ENCODE data around the gene CNTNAP2.

CNTNAP2 gene

DNA sequence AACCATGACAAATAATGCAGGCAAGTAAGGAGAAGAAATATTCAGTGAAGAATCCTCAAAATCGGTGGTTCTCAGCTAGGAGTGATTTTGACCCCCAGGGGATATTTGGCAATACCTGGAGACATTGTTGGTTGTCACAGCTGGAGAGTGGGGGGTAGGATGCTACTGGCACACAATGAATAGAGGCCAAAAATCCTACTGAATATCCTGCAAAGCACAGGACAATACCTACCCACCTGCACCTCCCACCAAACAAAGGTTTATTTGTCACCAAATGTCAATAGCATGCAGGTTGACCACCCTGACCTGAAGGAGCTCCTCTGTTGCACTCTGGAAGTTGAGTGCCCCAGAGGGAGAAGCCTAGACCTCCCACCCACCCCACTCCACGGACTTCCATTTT, 1028.6 kb downstream of the CNTNAP2 start:
- TF ChIP-seq, protein P1, sequence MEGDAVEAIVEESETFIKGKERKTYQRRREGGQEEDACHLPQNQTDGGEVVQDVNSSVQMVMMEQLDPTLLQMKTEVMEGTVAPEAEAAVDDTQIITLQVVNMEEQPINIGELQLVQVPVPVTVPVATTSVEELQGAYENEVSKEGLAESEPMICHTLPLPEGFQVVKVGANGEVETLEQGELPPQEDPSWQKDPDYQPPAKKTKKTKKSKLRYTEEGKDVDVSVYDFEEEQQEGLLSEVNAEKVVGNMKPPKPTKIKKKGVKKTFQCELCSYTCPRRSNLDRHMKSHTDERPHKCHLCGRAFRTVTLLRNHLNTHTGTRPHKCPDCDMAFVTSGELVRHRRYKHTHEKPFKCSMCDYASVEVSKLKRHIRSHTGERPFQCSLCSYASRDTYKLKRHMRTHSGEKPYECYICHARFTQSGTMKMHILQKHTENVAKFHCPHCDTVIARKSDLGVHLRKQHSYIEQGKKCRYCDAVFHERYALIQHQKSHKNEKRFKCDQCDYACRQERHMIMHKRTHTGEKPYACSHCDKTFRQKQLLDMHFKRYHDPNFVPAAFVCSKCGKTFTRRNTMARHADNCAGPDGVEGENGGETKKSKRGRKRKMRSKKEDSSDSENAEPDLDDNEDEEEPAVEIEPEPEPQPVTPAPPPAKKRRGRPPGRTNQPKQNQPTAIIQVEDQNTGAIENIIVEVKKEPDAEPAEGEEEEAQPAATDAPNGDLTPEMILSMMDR (IDR thresholded peaks at IDR 0.05; ENCODE audit: low read depth, low read length) = no peak
- H3K4me3 ChIP-seq (ENCODE audit: low read depth, low read length) = no peak overlapping the region

DNA sequence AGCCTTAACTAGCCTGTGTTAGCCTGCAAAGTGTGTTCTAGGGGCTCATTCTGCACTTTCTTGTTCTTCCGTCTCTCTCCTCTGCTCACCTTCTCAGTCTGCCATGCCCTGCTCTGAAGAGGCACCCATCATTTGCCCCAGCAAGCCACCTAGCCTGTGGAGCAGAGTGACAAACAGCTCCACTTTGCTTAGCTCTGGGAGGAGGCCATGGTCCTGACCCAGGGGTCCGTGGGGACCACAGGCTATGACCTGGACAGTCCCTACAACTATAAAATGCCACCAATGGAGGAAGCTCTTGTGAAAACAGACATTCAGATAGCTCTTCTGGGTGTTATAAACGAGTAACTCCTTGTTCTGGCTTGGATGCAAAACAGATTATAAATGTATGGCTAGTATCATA, 1029.6 kb downstream of the CNTNAP2 start:
- no peak overlapping the region for H3K4me3 ChIP-seq (ENCODE audit: low read depth, low read length)
- TF ChIP-seq, protein P1 (IDR thresholded peaks at IDR 0.05; ENCODE audit: low read depth, low read length) = no peak

DNA sequence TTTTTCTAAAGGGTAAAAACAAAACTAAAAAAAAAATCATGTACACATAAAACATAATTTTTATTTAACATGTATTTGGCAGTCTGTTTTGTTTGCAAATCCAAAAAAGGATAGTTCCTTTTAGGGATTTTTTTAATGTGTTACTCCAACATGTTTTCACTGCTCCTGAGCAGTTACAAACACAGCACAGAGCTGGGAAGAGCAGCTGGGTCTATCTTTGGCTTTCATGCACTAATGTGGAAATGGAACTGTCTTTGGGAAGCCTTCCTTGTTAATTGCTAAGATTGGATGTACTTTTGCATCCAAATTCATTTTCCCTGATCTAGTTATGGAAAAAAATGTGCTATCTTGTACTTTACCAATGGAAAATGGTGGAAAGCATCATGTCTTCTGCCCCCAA, 1035.1 kb downstream of the CNTNAP2 start:
- TF ChIP-seq, protein P1 (IDR thresholded peaks at IDR 0.05; ENCODE audit: low read depth, low read length) = no peak
- H3K4me3 ChIP-seq (ENCODE audit: low read depth, low read length) = no peak overlapping the region

DNA sequence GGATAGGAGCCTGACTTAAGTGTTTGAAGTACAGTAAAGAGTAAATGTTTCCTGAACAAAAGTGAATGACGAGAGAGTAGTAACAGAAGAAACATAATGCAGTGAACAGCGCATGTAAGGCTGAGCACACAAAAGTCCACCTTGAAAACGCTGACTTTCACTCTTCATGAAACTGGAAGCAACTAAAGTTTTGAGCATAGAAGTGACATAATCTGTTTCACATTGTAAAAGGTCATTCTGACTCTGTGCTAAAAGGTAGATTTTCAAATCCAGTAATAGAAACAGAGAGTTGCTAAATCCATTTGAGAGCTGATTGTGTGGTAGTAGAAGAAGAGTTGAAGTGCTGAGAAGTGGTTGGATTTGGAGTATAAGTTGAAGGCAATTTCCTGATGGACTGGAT, 1037.0 kb downstream of the CNTNAP2 start:
- TF ChIP-seq, protein P1 (IDR thresholded peaks at IDR 0.05; ENCODE audit: low read depth, low read length) = no peak
- no peak overlapping the region for H3K4me3 ChIP-seq (ENCODE audit: low read depth, low read length)

DNA sequence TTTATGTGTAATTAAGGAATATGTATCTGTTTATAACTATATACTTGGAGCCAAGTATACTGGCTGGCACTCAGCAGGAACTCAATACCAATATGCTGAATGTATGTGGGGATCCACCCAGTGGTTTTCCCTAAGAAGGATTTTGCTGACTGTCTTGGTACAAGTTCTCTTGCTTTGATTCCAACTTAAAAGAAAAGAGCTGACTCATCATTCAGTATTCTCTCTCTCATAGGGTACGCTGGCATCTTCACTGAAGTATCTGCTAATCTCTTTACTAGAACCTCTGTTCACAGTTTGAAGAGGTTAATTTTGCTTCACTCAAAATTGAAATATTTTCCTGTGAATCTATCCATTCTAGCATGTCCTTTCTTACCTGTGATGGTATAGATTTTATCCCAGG, 1044.8 kb downstream of the CNTNAP2 start:
- H3K4me3 ChIP-seq (ENCODE audit: low read depth, low read length) = no peak overlapping the region
- TF ChIP-seq, protein P1 (IDR thresholded peaks at IDR 0.05; ENCODE audit: low read depth, low read length) = no peak

DNA sequence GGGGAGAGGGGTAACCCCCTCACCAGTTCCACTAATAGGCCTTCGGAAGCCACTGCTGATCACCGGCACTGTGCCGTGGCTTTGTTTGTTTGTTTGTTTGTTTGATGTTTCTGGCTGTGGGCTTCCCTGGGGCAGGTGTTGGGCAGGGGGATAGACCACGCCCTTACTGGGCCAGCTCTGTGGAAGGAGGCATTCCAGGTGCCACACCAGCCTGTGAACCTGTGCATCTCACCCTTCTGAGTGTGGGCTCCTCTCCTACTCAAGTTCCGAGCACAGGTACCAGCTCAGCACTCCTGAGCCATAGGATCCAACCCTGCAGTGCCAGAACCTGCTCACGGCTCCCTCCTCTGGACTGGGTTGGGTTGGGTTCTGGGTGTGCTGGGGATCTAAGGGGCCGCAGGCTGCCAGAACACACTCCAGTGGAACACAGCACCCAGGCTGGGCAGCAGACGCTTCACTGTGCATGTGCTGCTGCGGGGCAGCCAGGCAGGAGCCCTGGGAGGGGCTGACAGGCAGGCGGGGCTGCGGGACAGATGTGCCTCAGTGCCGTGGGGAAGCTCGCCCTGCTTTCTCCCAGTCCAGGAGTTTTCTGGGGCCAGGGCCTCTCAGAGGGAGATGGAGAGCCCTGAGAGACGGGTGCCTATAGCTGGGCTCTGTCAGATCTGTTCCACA, 1053.9 kb downstream of the CNTNAP2 start:
- no peak overlapping the region for H3K4me3 ChIP-seq (ENCODE audit: low read depth, low read length)
- TF ChIP-seq, protein P1 (IDR thresholded peaks at IDR 0.05; ENCODE audit: low read depth, low read length) = no peak

DNA sequence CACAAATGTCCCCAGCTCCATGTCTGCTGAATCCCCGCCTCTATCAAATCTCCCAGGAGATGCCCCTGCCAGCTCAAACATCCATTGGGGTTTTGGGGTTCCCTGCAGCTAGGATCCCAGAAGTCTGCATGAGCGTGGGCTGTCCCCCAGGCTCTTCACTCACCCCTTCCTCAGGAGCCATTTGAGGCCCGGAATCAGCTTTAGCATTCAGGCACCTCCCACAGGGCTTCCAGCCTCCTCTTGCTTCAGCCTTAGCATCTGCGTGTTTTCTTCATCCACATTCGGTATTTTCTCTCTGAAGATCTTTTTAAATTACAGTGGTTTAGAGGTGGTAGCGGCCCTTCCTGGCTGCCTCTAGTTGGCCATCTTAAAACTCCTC, 1054.4 kb downstream of the CNTNAP2 start:
- H3K4me3 ChIP-seq (ENCODE audit: low read depth, low read length) = no peak overlapping the region
- TF ChIP-seq, protein P1 (IDR thresholded peaks at IDR 0.05; ENCODE audit: low read depth, low read length) = no peak

Data from WI38 (cell line).